Measurements from ENCODE around the gene UNK.
"Not testable (repeated sequence)": the region's sequence is repeated elsewhere in the genome, so short reads cannot be mapped to it uniquely, and the experiment has no call there.

Gene UNK

GRCh38 chr17:75757086-75757681 lies 27.4 kb upstream of the UNK start:
- Histone ChIP-seq H3K27ac (ENCODE audit: low read depth, low read length) (no peak overlapping the region), H3K27me3 (ENCODE audit: control insufficient read depth, insufficient read depth, low read length) (no peaks in the 10 kb centered on the region), H3K36me3 (ENCODE audit: control insufficient read depth, insufficient read depth, low read length) (peaks cover 17% of the 10 kb centered on the region), H3K9ac (ENCODE audit: low read length) (no peak overlapping the region), H3K4me3 (ENCODE audit: low read length) (no peak overlapping the region), H3K4me1 (ENCODE audit: control insufficient read depth, insufficient read depth, low read length) (peaks cover 9% of the 10 kb centered on the region)

GRCh38 chr17:75758131-75758905 lies 26.3 kb upstream of the UNK start:
- H3K36me3 ChIP-seq (ENCODE audit: control insufficient read depth, insufficient read depth, low read length) = peaks cover 10% of the 10 kb centered on the region
- H3K4me1 ChIP-seq (ENCODE audit: control insufficient read depth, insufficient read depth, low read length) = peaks cover 7% of the 10 kb centered on the region
- no peak overlapping the region for H3K27ac ChIP-seq (ENCODE audit: low read depth, low read length)
- no peak overlapping the region for H3K4me3 ChIP-seq (ENCODE audit: low read length)
- H3K27me3 ChIP-seq (ENCODE audit: control insufficient read depth, insufficient read depth, low read length) = no peaks in the 10 kb centered on the region
- H3K9ac ChIP-seq (ENCODE audit: low read length) = no peak overlapping the region

- H3K4me3 ChIP-seq (ENCODE audit: low read length) = no peak overlapping the region
- no peaks in the 10 kb centered on the region for H3K27me3 ChIP-seq (ENCODE audit: control insufficient read depth, insufficient read depth, low read length)
- H3K4me1 ChIP-seq (ENCODE audit: control insufficient read depth, insufficient read depth, low read length) = peaks cover 8% of the 10 kb centered on the region
- H3K27ac ChIP-seq (ENCODE audit: low read depth, low read length) = no peak overlapping the region
- H3K9ac ChIP-seq (ENCODE audit: low read length) = no peak overlapping the region
- peaks cover 10% of the 10 kb centered on the region for H3K36me3 ChIP-seq (ENCODE audit: control insufficient read depth, insufficient read depth, low read length)
Measured at GRCh38 chr17:75759457-75759856, 25.1 kb upstream of the UNK start.

GRCh38 chr17:75759978-75760640 lies 24.5 kb upstream of the UNK start:
- H3K9ac ChIP-seq (ENCODE audit: low read length); H3K4me1 ChIP-seq (ENCODE audit: control insufficient read depth, insufficient read depth, low read length); H3K4me3 ChIP-seq (ENCODE audit: low read length); H3K27me3 ChIP-seq (ENCODE audit: control insufficient read depth, insufficient read depth, low read length); H3K27ac ChIP-seq (ENCODE audit: low read depth, low read length); H3K36me3 ChIP-seq (ENCODE audit: control insufficient read depth, insufficient read depth, low read length): not testable (repeated sequence)

GRCh38 chr17:75762513-75763268 lies 21.9 kb upstream of the UNK start:
- no peak overlapping the region for H3K27ac ChIP-seq (ENCODE audit: low read depth, low read length)

GRCh38 chr17:75763269-75763607 lies 21.4 kb upstream of the UNK start:
- H3K4me3 ChIP-seq (ENCODE audit: low read length) = no peak overlapping the region
- H3K27ac ChIP-seq (ENCODE audit: low read depth, low read length) = no peak overlapping the region
- H3K9ac ChIP-seq (ENCODE audit: low read length) = no peak overlapping the region
- H3K36me3 ChIP-seq (ENCODE audit: control insufficient read depth, insufficient read depth, low read length) = no peaks in the 10 kb centered on the region
- no peaks in the 10 kb centered on the region for H3K27me3 ChIP-seq (ENCODE audit: control insufficient read depth, insufficient read depth, low read length)
- H3K4me1 ChIP-seq (ENCODE audit: control insufficient read depth, insufficient read depth, low read length) = peaks cover 8% of the 10 kb centered on the region

More at GRCh38 chr17:75762513-75763268, 21.9 kb upstream of the UNK start:
- Histone ChIP-seq H3K36me3 (ENCODE audit: control insufficient read depth, insufficient read depth, low read length) (peaks cover 2% of the 10 kb centered on the region), H3K9ac (ENCODE audit: low read length) (no peak overlapping the region), H3K27me3 (ENCODE audit: control insufficient read depth, insufficient read depth, low read length) (no peaks in the 10 kb centered on the region), H3K4me1 (ENCODE audit: control insufficient read depth, insufficient read depth, low read length) (peaks cover 8% of the 10 kb centered on the region), H3K4me3 (ENCODE audit: low read length) (no peak overlapping the region)

- peak overlapping the region; percentile 72 for H3K4me3 ChIP-seq (ENCODE audit: low read length)
- H3K27ac ChIP-seq (ENCODE audit: low read depth, low read length) = no peak overlapping the region
- no peaks in the 10 kb centered on the region for H3K36me3 ChIP-seq (ENCODE audit: control insufficient read depth, insufficient read depth, low read length)
- peak overlapping the region; percentile 71 for H3K9ac ChIP-seq (ENCODE audit: low read length)
- peaks cover 8% of the 10 kb centered on the region for H3K4me1 ChIP-seq (ENCODE audit: control insufficient read depth, insufficient read depth, low read length)
- no peaks in the 10 kb centered on the region for H3K27me3 ChIP-seq (ENCODE audit: control insufficient read depth, insufficient read depth, low read length)
Measured at GRCh38 chr17:75763613-75764416, 20.8 kb upstream of the UNK start.

- Histone ChIP-seq H3K27me3 (ENCODE audit: control insufficient read depth, insufficient read depth, low read length) (no peaks in the 10 kb centered on the region), H3K4me3 (ENCODE audit: low read length) (peak overlapping the region; percentile 72), H3K27ac (ENCODE audit: low read depth, low read length) (peak overlapping the region; percentile 83), H3K36me3 (ENCODE audit: control insufficient read depth, insufficient read depth, low read length) (no peaks in the 10 kb centered on the region), H3K9ac (ENCODE audit: low read length) (peak overlapping the region; percentile 71), H3K4me1 (ENCODE audit: control insufficient read depth, insufficient read depth, low read length) (peaks cover 8% of the 10 kb centered on the region)
Measured at GRCh38 chr17:75764417-75764710, 20.2 kb upstream of the UNK start.

- Histone ChIP-seq H3K27ac (ENCODE audit: low read depth, low read length) (peak within 1 kb of the TSS; percentile 83), H3K4me1 (ENCODE audit: control insufficient read depth, insufficient read depth, low read length) (peaks cover 8% of the 10 kb centered on the region), H3K4me3 (ENCODE audit: low read length) (peak within 1 kb of the TSS; percentile 72), H3K36me3 (ENCODE audit: control insufficient read depth, insufficient read depth, low read length) (no peaks in the 10 kb centered on the region), H3K27me3 (ENCODE audit: control insufficient read depth, insufficient read depth, low read length) (no peaks in the 10 kb centered on the region), H3K9ac (ENCODE audit: low read length) (peak within 1 kb of the TSS; percentile 71)
Measured at GRCh38 chr17:75764711-75765421, 19.7 kb upstream of the UNK start, which contains the start of gene GALK1. Gene GALK1 (minus strand): TSS chr17:75765192. CDS start chr17:75765136, 56 bp downstream.

- no peaks in the 10 kb centered on the region for H3K27me3 ChIP-seq (ENCODE audit: control insufficient read depth, insufficient read depth, low read length)
- no peaks in the 10 kb centered on the region for H3K36me3 ChIP-seq (ENCODE audit: control insufficient read depth, insufficient read depth, low read length)
- no peak overlapping the region for H3K9ac ChIP-seq (ENCODE audit: low read length)
- no peak overlapping the region for H3K4me3 ChIP-seq (ENCODE audit: low read length)
- peaks cover 8% of the 10 kb centered on the region for H3K4me1 ChIP-seq (ENCODE audit: control insufficient read depth, insufficient read depth, low read length)
- H3K27ac ChIP-seq (ENCODE audit: low read depth, low read length) = no peak overlapping the region
Measured at GRCh38 chr17:75765981-75766380, 18.6 kb upstream of the UNK start.

- Histone ChIP-seq H3K27me3 (ENCODE audit: control insufficient read depth, insufficient read depth, low read length) (no peaks in the 10 kb centered on the region), H3K4me1 (ENCODE audit: control insufficient read depth, insufficient read depth, low read length) (peaks cover 8% of the 10 kb centered on the region), H3K4me3 (ENCODE audit: low read length) (no peak overlapping the region), H3K9ac (ENCODE audit: low read length) (no peak overlapping the region), H3K27ac (ENCODE audit: low read depth, low read length) (no peak overlapping the region), H3K36me3 (ENCODE audit: control insufficient read depth, insufficient read depth, low read length) (no peaks in the 10 kb centered on the region)
Measured at GRCh38 chr17:75767881-75768280, 16.7 kb upstream of the UNK start.
